Prostate gland (tissue), 2 donors: ENCODE data around the gene ADCY1. TPM values are rescaled to one million over a fixed set of nuclear protein-coding genes. Genes with fewer than 3 reads are reported as not detected.

ENCODE experiments used
- DNase-seq: peaks from one replicate; pipeline ENCODE4 v3.0.0-alpha.2; 2019; ENCODE audit warnings: low spot score
- H3K27ac ChIP-seq, 2 donors: fragments of 200-600 bp; sonication (generic); 2 replicates each; pipeline ENCODE4 v1.5.1; 2017 to 2019
- H3K27me3 ChIP-seq: fragments of 200-600 bp; sonication (generic); replicated peaks from 2 replicates; pipeline ENCODE4 v1.5.1; 2019; ENCODE audit not compliant: insufficient read depth
- H3K36me3 ChIP-seq, 2 donors: fragments of 200-600 bp; sonication (generic); 1 replicate in 1 of 2; 2 replicates in 1 of 2; pipeline versions ENCODE4 v1.5.1 to v1.8.1; 2017 to 2019
- H3K4me1 ChIP-seq: fragments of 200-600 bp; sonication (generic); replicated peaks from 2 replicates; pipeline ENCODE4 v1.5.1; 2019
- H3K4me3 ChIP-seq, 2 donors: fragments of 200-600 bp; sonication (generic); 2 replicates each; pipeline ENCODE4 v1.5.1; 2017 to 2019
- H3K9me3 ChIP-seq: fragments of 200-600 bp; sonication (generic); 2 replicates; pipeline ENCODE4 v1.5.1; 2017
- POLR2A ChIP-seq: fragments of 450-650 bp; IDR thresholded peaks from one replicate; pipeline ENCODE4 v1.6.1; 2016; ENCODE audit warnings: antibody characterized with exemption, mild to moderate bottlenecking
- POLR2AphosphoS5 ChIP-seq: sonication (generic); formaldehyde crosslinking; IDR thresholded peaks from one replicate; pipeline ENCODE4 v1.6.1; 2017; ENCODE audit warnings: antibody characterized with exemption
- WGBS: methylation state at CpG from one replicate; pipeline ENCODE4 v1.1.5; 2018; 5-methylcytosine and 5-hydroxymethylcytosine counted together
- intact Hi-C: fragments of 100-400 bp; cut with DNase I; formaldehyde crosslinking; loops from one replicate; pipeline ENCODE4 v1.14.2; 2022
- total RNA-seq, 2 donors: library from RNA; depleted of rRNA; stranded (reverse); fragments of >200 nt; gene quantifications; one replicate each; pipeline ENCODE4 v1.1.0, GENCODE V29; 2016
- TF ChIP-seq, protein P1 (sequence below), 4 experiments: fragments of 200-600 bp in 2 of 4; fragments of 450-650 bp in 2 of 4; sonication (generic) in 2 of 4; IDR thresholded peaks; 1 replicate in 3 of 4; 2 replicates in 1 of 4; pipeline ENCODE4 v1.5.1; 2016 to 2019; ENCODE audit warnings: antibody characterized with exemption in 4 of 4, mild to moderate bottlenecking in 2 of 4, moderate library complexity in 2 of 4

The ADCY1 gene
- total RNA-seq, 2 donors from 2014 or later, result 4.5 to 17.0 TPM

DNA sequence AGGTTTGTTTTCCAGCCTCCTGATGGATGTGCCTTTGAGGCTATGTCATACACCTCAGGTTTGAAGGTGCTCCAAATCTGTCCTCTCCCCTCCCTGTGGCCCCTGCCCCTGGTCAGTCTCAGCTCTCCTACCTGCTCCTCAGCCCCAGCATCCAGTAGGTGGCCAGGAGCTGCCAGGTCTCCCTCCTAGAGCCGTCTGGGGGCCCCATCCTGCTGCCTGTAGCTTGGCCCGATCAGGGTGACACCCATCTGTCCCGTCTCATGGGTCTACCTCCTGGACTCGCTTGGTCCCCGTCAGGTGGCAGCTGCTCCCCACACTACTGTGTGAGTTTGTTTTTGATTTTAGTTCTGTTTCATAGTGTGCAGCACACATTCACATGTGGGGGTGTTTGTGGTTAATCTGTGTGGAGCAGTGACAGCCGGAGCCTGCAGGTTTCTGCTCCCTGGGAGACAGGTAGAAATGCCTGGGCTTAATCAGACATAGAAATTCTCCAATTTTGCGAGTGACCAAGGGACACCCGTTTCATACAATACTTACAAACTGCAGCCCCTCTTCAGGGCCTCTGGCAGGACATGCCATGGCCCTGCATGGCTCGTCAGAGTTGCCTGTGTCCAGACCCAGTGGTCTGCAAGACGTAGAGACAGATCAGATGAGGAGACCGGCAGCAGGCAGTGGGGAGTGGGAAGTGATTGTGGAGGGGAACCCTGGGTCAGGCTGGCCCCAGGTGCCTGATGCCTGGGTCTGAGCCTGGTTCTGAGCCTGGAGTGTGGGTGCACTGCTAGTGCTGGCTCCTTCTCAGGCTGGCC lies 17.1 kb downstream of the ADCY1 start:
- TF ChIP-seq, protein P1, sequence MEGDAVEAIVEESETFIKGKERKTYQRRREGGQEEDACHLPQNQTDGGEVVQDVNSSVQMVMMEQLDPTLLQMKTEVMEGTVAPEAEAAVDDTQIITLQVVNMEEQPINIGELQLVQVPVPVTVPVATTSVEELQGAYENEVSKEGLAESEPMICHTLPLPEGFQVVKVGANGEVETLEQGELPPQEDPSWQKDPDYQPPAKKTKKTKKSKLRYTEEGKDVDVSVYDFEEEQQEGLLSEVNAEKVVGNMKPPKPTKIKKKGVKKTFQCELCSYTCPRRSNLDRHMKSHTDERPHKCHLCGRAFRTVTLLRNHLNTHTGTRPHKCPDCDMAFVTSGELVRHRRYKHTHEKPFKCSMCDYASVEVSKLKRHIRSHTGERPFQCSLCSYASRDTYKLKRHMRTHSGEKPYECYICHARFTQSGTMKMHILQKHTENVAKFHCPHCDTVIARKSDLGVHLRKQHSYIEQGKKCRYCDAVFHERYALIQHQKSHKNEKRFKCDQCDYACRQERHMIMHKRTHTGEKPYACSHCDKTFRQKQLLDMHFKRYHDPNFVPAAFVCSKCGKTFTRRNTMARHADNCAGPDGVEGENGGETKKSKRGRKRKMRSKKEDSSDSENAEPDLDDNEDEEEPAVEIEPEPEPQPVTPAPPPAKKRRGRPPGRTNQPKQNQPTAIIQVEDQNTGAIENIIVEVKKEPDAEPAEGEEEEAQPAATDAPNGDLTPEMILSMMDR (IDR thresholded peaks at IDR 0.05), result no peak
- no peak for TF ChIP-seq POLR2AphosphoS5
- no peak for DNase-seq
- intact Hi-C loops, result no loop called here
- H3K4me1 ChIP-seq, result no peaks in the 10 kb centered on the region
- no peaks in the 10 kb centered on the region for H3K27me3 ChIP-seq
- no peak overlapping the region for H3K27ac ChIP-seq
- no peak overlapping the region for H3K4me3 ChIP-seq
- no peaks in the 10 kb centered on the region for H3K9me3 ChIP-seq
- no peaks in the 10 kb centered on the region for H3K36me3 ChIP-seq
- WGBS, result 76% methylated on average over 11 of the region's 11 CpGs

DNA sequence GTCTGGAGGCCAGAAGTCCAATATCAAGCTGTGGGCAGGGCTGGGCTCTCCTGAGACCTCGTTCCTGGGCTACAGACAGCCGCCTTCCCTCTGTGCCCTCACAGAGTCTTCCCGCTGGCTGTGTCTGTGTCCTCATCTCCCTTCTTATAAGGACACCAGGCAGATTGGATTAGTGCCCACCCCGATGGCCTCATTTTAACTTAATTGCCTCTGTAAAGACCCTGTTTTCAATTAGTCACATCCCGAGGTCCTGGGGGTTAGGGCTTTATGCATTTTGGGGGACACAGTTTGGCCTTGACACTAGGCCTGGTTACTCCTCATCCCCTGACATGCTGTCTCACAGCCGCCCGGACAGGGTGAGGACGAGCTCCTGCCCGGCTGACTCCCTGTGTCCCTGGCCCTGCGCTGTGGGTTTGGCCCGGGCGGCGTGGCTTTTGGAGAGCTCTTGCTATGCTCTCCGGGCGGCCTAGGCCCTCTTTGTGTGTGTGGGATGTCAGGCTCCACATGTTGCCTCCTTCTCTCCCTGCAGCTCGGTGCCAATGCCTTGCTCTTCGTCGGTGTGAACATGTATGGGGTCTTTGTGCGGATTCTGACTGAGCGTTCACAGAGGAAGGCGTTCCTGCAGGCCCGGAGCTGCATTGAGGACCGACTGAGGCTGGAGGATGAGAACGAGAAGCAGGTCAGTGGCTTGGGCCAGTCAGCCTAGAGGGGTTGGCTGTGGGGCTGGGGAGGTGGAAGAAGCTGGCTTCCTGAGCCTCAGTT lies 18.2 kb downstream of the ADCY1 start:
- TF ChIP-seq, protein P1 (IDR thresholded peaks at IDR 0.05), result no peak
- no peak for TF ChIP-seq POLR2AphosphoS5
- TF ChIP-seq POLR2A, result no peak
- Histone ChIP-seq H3K36me3 (no peaks in the 10 kb centered on the region), H3K4me1 (no peaks in the 10 kb centered on the region), H3K27me3 (no peaks in the 10 kb centered on the region), H3K4me3 (no peak overlapping the region), H3K27ac (no peak overlapping the region), H3K9me3 (no peaks in the 10 kb centered on the region)
- intact Hi-C loops, result no loop called here
- DNase-seq, result no peak
- 88% methylated on average over 24 of the region's 24 CpGs for WGBS

DNA sequence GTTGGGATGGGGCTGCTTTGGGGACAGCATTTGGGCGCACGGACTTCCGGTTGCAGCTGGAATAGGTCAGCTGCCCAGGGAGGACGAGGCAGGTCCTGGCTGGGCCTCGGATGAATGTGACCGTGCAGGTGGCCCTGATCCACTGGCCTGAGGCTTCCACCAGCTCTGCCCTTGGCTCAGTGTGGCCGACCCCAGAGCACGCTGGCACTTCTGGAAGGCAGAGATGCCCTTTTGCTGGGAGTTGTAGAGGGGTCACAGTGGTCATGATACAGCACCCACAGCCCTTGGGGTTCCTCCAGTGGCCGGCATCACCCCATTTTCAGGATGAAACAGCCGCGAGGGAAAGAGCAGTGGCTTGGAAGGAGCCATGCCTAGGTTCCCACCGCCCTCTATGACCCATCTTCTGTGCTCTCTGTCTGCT lies 19.0 kb downstream of the ADCY1 start:
- intact Hi-C loops, result no loop called here
- WGBS, result 94% methylated on average over 11 of the region's 12 CpGs
- TF ChIP-seq, protein P1 (IDR thresholded peaks at IDR 0.05), result no peak
- TF ChIP-seq POLR2AphosphoS5 (no peak), POLR2A (no peak)
- Histone ChIP-seq H3K36me3 (no peaks in the 10 kb centered on the region), H3K27ac (no peak overlapping the region), H3K9me3 (no peaks in the 10 kb centered on the region), H3K27me3 (no peaks in the 10 kb centered on the region), H3K4me1 (no peaks in the 10 kb centered on the region), H3K4me3 (no peak overlapping the region)
- DNase-seq, result no peak

DNA sequence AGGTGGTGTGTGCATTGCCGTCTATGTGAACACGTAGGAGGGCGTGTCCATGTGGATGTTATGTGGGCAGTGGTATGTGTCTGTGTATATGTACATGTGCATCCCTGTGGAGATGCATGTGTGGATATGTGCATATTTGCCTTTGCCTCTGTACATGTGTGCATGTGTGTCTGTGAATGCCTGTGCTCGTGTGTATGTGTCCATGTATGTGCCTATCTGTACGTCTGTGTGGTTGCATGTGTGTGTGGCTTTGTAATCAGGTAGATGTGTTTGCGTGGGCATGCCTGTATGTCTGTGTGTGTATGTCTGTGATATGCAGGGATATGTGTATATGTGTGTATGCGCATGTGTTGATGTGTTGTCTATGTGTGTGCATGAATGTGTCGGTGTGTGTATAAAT lies 19.7 kb downstream of the ADCY1 start:
- Histone ChIP-seq H3K27me3 (no peaks in the 10 kb centered on the region), H3K9me3 (no peaks in the 10 kb centered on the region), H3K4me3 (no peak overlapping the region), H3K4me1 (no peaks in the 10 kb centered on the region), H3K27ac (no peak overlapping the region), H3K36me3 (no peaks in the 10 kb centered on the region)
- intact Hi-C loops, result no loop called here
- WGBS, result 94% methylated on average over 8 of the region's 8 CpGs
- TF ChIP-seq, protein P1 (IDR thresholded peaks at IDR 0.05), result no peak
- no peak for TF ChIP-seq POLR2A
- TF ChIP-seq POLR2AphosphoS5, result no peak
- no peak for DNase-seq
